Keratinocyte (primary cell): ENCODE data around the gene DPYSL4. TPM values are rescaled to one million over a fixed set of nuclear protein-coding genes. Genes with fewer than 3 reads are reported as not detected.

ENCODE experiments used
- DNase-seq: peaks from one replicate; pipeline ENCODE4 v3.0.0-alpha.2; 2011; ENCODE audit warnings: low read depth, missing footprints, low spot score
- FAIRE-seq: peaks from 2 replicates; lab custom pipeline; 2011; peaks lifted over from hg19 to GRCh38; lab: Jason Lieb, UNC
- H2AFZ ChIP-seq: 2 replicates; pipeline ENCODE4 v1.6.0; 2012; ENCODE audit warnings: low read length, control low read depth, inconsistent platforms; ENCODE audit not compliant: control insufficient read depth
- H3K27ac ChIP-seq: 2 replicates; pipeline ENCODE4 v1.5.1; 2011; ENCODE audit warnings: low read length; ENCODE audit not compliant: control insufficient read depth, insufficient read depth
- H3K27me3 ChIP-seq: 3 replicates; pipeline ENCODE4 v1.6.0; 2011; ENCODE audit warnings: low read length; ENCODE audit not compliant: control insufficient read depth, insufficient read depth; ENCODE audit errors: extremely low read depth
- H3K36me3 ChIP-seq, 2 experiments: 2 replicates in 1 of 2; 3 replicates in 1 of 2; pipeline ENCODE4 v1.5.1; 2011; ENCODE audit warnings: low read length in 2 of 2, mild to moderate bottlenecking in 1 of 2; ENCODE audit not compliant: control insufficient read depth in 2 of 2, insufficient read depth in 2 of 2; ENCODE audit errors: extremely low read depth in 1 of 2
- H3K4me1 ChIP-seq: 3 replicates; pipeline ENCODE4 v1.5.1; 2011; ENCODE audit warnings: low read length; ENCODE audit not compliant: control insufficient read depth, insufficient read depth; ENCODE audit errors: extremely low read depth
- H3K4me2 ChIP-seq: 3 replicates; pipeline ENCODE4 v1.6.0; 2011; ENCODE audit warnings: low read depth, low read length; ENCODE audit not compliant: control insufficient read depth, insufficient read depth; ENCODE audit errors: extremely low read depth
- H3K4me3 ChIP-seq, 3 experiments: fragments of 200-600 bp in 1 of 3; sonication (generic) in 1 of 3; 2 replicates in 2 of 3; 3 replicates in 1 of 3; pipeline ENCODE4 v1.5.1; 2011 to 2016; ENCODE audit warnings: low read length in 3 of 3, mild to moderate bottlenecking in 3 of 3, control low read depth in 2 of 3, inconsistent platforms in 1 of 3, low read depth in 1 of 3, mixed read lengths in 1 of 3, mixed run types in 1 of 3, moderate library complexity in 1 of 3; ENCODE audit not compliant: control insufficient read depth in 2 of 3, insufficient read depth in 2 of 3; ENCODE audit errors: extremely low read depth in 1 of 3
- H3K79me2 ChIP-seq: 2 replicates; pipeline ENCODE4 v1.6.0; 2012; ENCODE audit warnings: low read length; ENCODE audit not compliant: control insufficient read depth, insufficient read depth
- H3K9ac ChIP-seq: 3 replicates; pipeline ENCODE4 v1.6.0; 2011; ENCODE audit warnings: low read length; ENCODE audit not compliant: control insufficient read depth, insufficient read depth; ENCODE audit errors: extremely low read depth
- H3K9me1 ChIP-seq: 3 replicates; pipeline ENCODE4 v1.6.0; 2011; ENCODE audit warnings: low read length; ENCODE audit not compliant: control insufficient read depth, insufficient read depth; ENCODE audit errors: extremely low read depth
- H3K9me3 ChIP-seq: 2 replicates; pipeline ENCODE4 v1.5.1; 2012; ENCODE audit warnings: low read depth, low read length; ENCODE audit not compliant: control insufficient read depth
- H4K20me1 ChIP-seq: 3 replicates; pipeline ENCODE4 v1.6.0; 2011; ENCODE audit warnings: low read length; ENCODE audit not compliant: control insufficient read depth, insufficient read depth; ENCODE audit errors: extremely low read depth
- EZH2 ChIP-seq: IDR thresholded peaks from one replicate; pipeline ENCODE4 v1.6.1; 2012; ENCODE audit warnings: inconsistent platforms, mild to moderate bottlenecking, low read length, moderate library complexity
- dilution Hi-C: fragments of 300-500 bp; cut with MboI; formaldehyde crosslinking; loops from one replicate; pipeline ENCODE4 v1.7.0; 2020; ENCODE audit warnings: low sequenced_read_pairs; ENCODE audit not compliant: extremely low pct_ligation_motif_present
- polyA plus RNA-seq, 5 experiments: library from polyadenylated mRNA; depleted of rRNA in 3 of 5; stranded (reverse) in 3 of 5; stranded (forward) in 1 of 5; unstranded in 1 of 5; fragments of >200 nt; gene quantifications; 1 replicate in 1 of 5; 2 replicates in 3 of 5; 3 replicates in 1 of 5; pipeline versions ENCODE4 v1.2.1 to v1.2.3, GENCODE V29; 2011 to 2012; ENCODE audit warnings: missing spikeins in 2 of 5, low read depth in 1 of 5, low replicate concordance in 1 of 5
- TF ChIP-seq, protein P1 (sequence below), 3 experiments: IDR thresholded peaks in 1 of 3; conservative IDR thresholded peaks in 1 of 3; optimal IDR thresholded peaks in 1 of 3; 2 replicates in 2 of 3; 3 replicates in 1 of 3; pipeline versions ENCODE3 to v1.5.1; 2011; ENCODE audit warnings: low read length in 3 of 3, mild to moderate bottlenecking in 3 of 3, moderate library complexity in 2 of 3, control low read depth in 1 of 3, inconsistent platforms in 1 of 3; ENCODE audit not compliant: insufficient read depth in 2 of 3; ENCODE audit errors: extremely low read depth in 1 of 3

The DPYSL4 gene
- polyA plus RNA-seq, 1 donor (not counting 4 experiments of a cell fraction or from before 2014, with no cell fraction given), result 7.4 TPM

GRCh38 chr10:132178046-132178445 lies 8.7 kb upstream of the DPYSL4 start:
- no peaks in the 10 kb centered on the region for H3K36me3 ChIP-seq
- no peaks in the 10 kb centered on the region for H3K4me1 ChIP-seq
- no peaks in the 10 kb centered on the region for H4K20me1 ChIP-seq
- H3K4me3 ChIP-seq, result no peak overlapping the region
- FAIRE-seq (no peak), DNase-seq (no peak)
- peaks cover 19% of the 10 kb centered on the region for H3K27me3 ChIP-seq
- no peaks in the 10 kb centered on the region for H3K79me2 ChIP-seq
- no peak overlapping the region for H3K27ac ChIP-seq
- no peak overlapping the region for H2AFZ ChIP-seq
- no peak for TF ChIP-seq EZH2
- TF ChIP-seq, protein P1, sequence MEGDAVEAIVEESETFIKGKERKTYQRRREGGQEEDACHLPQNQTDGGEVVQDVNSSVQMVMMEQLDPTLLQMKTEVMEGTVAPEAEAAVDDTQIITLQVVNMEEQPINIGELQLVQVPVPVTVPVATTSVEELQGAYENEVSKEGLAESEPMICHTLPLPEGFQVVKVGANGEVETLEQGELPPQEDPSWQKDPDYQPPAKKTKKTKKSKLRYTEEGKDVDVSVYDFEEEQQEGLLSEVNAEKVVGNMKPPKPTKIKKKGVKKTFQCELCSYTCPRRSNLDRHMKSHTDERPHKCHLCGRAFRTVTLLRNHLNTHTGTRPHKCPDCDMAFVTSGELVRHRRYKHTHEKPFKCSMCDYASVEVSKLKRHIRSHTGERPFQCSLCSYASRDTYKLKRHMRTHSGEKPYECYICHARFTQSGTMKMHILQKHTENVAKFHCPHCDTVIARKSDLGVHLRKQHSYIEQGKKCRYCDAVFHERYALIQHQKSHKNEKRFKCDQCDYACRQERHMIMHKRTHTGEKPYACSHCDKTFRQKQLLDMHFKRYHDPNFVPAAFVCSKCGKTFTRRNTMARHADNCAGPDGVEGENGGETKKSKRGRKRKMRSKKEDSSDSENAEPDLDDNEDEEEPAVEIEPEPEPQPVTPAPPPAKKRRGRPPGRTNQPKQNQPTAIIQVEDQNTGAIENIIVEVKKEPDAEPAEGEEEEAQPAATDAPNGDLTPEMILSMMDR (optimal IDR thresholded peaks at IDR 0.05 in 1 of 3, IDR thresholded peaks at IDR 0.05 in 1 of 3, conservative IDR thresholded peaks at IDR 0.05 in 1 of 3; ENCODE audit: extremely low read depth in 1 of 3, insufficient read depth in 2 of 3, low read length in 3 of 3), result no peak
- H3K4me2 ChIP-seq, result no peak overlapping the region
- no peak overlapping the region for H3K9ac ChIP-seq
- peaks cover 6% of the 10 kb centered on the region for H3K9me3 ChIP-seq
- no peaks in the 10 kb centered on the region for H3K9me1 ChIP-seq
- dilution Hi-C loops, result no loop called here

GRCh38 chr10:132178672-132179545 lies 7.8 kb upstream of the DPYSL4 start:
- Histone ChIP-seq H3K4me1 (no peaks in the 10 kb centered on the region), H3K9me1 (no peaks in the 10 kb centered on the region), H2AFZ (no peak overlapping the region), H3K4me2 (no peak overlapping the region), H3K4me3 (no peak overlapping the region), H3K9me3 (peaks cover 3% of the 10 kb centered on the region), H3K79me2 (no peaks in the 10 kb centered on the region), H3K36me3 (no peaks in the 10 kb centered on the region), H3K27ac (no peak overlapping the region), H4K20me1 (no peaks in the 10 kb centered on the region), H3K9ac (no peak overlapping the region), H3K27me3 (peaks cover 19% of the 10 kb centered on the region)
- FAIRE-seq (no peak), DNase-seq (no peak)
- dilution Hi-C loops, result no loop called here
- TF ChIP-seq EZH2, result no peak
- TF ChIP-seq, protein P1 (optimal IDR thresholded peaks at IDR 0.05 in 1 of 3, IDR thresholded peaks at IDR 0.05 in 1 of 3, conservative IDR thresholded peaks at IDR 0.05 in 1 of 3; ENCODE audit: extremely low read depth in 1 of 3, insufficient read depth in 2 of 3, low read length in 3 of 3), result no peak
